HUDEP-2 (cell line): ENCODE data around the gene KLHL30.
"Not testable (repeated sequence)": the region's sequence is repeated elsewhere in the genome, so short reads cannot be mapped to it uniquely, and the experiment has no call there.

Source experiments
- DNase-seq, 76 experiments: peaks; one replicate each; lab custom pipeline; 2025; ENCODE audit not compliant: unreplicated experiment in 76 of 76; lab: John Stamatoyannopoulos, UW

The KLHL30 gene

DNA sequence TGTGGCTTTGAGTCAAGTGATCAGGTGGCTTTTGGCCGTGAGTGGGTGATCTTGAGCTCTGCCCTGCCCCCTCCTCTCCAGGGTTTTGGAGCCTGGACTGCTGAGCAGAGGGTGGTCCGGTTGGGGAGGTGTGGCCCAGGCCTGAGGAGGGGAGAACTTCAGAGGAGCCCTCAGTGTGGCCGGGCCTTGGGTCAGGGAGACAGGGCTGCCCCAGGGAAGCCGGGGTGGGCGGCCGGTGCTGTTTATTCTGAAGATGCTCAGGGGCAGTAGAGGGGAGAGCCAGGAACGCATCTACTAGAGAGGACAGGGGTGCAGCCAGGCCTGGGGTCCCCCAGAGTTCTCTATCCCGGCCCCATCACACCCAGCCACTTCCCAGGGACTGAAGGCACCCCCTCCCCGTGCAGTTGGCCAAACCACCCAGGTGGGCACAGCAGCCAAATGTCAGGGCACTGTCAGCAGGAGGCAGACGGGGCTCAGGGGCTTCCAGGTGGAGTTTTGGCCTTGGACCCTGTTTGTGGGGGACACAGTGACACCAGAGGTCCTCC, 21.3 kb downstream of the KLHL30 start:
- DNase-seq: peak in 20 of 76 experiments; percentile 8 to 48 (median 26)

DNA sequence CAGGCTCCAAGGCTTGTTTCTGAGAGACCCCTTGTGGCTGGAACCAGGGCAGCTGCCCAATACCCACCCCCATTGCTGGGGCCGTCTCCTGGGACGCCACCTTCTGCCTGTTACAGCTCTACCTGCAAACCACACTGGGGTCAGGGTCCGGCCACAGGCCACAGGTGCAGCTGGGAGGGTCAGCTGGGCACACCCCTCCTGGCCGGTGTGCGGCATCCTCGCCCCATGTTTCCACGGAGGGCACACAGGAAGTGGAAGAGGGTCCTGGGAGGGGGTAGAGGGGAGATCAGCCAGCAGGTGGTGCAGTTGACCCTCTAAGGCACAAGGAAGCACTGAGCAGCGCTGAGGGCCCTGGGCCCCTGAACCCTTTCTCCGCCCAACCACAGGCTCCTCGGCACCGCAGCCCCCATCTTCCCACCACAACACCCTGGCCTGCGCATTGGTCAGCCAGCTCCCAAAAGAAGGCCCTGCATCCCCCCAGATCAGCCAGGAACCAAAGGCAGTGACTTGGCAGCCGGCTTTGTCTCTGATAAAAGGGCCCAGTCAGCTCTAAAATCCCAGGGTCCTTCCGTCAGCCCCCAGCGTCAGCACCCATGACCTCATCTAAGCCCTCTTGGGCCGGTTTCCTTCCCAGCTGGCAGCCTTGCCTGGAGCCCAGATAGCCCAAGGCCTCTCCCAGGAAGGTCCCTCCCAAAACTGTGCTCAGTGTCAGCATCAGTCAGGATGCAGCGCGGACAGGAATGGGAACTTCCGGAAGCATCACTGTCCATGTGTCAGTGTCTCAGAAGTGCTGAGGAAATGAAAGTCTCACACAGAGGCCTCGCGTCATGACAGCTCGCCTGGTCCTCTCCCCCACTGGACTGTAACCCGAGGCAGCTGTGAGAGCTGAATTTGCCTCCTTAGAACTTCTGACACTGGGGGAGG, 22.0 kb downstream of the KLHL30 start:
- DNase-seq: peak in 42 of 76 experiments; percentile 12 to 56 (median 38)

DNA sequence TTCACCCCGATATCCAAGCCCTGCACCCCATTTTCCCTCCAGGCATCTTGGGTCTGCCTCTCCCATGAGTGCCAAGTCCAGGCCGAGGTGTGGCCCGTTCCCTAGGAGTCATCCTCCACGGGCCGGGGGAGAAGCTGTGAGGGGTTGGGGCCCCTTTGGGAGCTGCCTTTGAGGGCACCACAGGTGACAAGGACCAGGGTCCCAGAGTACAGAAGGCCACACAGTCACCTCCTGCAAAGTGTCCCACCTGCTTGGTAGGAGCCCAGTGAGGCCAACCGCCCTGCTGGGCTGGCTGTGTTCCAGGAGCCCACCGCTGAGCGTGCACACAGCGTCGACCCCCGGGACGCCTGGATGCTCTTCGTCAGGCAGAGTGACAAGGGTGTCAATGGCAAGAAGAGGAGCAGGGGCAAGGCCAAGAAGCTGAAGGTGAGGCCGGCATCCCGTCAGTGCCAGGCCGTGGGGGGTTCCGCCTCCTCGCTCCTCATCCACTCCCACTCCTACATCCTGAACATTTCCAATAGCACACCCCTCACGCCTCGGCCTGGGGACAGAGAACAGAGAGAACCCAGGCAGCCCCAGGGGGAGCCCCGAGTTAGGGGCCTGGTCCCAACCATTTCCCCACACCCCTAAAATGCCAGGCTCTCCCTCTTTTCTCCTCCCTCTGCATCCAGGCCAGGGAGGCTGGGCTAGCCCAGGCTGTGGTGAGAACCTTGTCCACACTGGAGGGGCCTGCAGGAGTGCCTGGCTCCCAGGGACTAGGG, 23.0 kb downstream of the KLHL30 start:
- DNase-seq: peak in 1 of 76 experiments; percentile 22

DNA sequence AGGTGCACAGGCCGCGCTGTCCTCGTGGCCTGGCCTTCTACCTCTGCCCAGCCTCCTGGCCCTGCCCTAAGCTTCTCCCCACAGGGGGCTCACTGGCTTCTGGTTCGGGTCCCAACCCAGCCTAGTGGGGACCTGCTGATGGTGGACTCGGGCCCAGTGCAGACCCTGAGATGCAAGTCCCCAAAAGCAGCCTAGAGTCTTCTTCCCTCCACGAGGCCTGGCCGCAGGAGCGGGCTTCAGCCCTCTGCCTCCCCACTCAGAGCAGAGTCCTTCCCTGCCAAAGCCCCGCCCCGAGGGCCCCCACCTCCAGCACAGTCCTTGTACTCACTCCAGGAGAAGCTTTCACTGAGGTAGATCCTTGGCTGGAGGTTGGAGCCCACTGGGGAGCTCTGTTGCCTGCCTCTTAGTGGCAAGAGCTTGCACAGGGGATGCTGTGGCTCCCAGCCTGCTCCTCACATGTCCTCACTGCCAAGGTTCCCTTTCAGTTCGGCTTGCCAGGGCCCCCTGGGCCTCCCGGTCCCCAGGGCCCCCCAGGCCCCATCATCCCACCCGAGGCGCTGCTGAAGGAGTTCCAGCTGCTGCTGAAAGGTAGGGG, 23.9 kb downstream of the KLHL30 start:
- DNase-seq: peak in 16 of 76 experiments; percentile 9 to 80 (median 39)

DNA sequence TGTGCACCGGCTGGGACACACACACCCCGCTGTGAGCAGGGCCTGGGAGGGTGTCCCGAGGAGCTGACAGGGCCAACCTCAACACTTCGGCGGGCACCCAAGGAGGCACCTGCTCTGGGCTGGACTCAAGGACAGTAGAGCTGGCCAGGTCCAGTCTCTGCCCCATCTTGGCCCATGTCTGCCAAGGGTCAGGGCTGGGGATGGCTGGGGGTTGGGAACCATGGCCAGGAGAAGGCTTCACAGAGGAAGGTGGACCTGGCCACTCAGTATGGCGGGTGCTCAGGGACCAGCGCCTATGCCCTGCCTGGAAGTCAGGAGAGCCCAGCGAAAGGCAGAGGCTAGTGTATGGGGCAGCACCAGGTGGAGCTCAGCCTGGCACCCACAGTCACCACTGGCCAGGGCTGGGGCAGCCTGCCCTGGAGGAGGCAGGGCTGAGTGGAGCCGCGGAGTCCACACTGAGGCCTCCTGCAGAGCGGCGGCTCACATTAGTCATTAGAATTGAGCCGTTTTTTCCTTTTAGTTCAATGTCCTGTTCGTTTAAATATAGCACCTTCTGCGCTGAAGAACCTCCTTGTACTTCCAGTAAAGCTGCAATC, 24.5 kb downstream of the KLHL30 start:
- peak in 8 of 76 experiments; percentile 26 to 57 (median 38) for DNase-seq

DNA sequence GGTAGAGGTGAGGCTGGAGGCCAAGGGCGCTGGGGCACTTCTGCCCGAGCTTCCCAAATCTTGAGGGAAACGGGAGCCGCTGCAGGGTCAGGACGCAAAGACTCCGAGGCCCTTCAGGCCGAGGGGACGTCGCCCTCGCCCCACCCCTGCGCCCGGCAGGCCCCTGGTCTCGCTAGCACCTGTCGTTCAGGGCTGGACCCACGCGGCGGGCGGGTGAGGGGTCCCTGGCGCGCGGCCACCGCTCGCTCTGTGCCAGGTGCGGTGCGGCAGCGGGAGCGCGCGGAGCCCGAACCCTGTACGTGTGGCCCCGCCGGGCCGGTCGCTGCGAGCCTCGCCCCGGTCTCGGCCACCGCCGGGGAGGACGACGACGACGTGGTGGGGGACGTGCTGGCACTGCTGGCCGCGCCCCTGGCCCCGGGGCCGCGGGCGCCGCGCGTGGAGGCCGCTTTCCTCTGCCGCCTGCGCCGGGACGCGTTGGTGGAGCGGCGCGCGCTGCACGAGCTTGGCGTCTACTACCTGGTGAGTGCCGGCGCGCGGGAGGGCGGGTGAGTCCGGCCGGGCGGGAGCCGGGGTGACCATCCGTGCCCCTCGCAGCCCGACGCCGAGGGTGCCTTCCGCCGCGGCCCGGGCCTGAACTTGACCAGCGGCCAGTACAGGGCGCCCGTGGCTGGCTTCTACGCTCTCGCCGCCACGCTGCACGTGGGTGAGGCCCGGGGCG, 25.2 kb downstream of the KLHL30 start:
- DNase-seq: peak in 5 of 76 experiments; percentile 16 to 47 (median 42)

DNA sequence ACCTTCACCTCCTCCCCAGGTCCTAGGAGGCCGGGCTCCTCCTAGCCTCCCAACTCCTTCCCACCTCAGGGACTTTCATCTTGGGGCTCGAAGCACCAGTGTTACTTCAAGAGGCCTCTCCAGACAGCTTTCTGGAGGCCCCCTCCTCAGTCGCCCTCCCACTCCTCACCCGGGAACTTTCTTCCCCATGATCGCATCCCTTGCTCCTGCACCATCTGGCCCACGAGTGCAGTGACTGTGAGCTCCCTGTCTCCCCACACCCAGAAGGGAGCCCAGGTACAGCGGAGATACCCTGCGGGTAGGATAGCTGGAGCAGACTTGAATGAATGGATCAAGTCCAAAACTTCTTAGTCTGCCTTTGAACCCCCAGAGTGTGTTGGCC, 26.4 kb downstream of the KLHL30 start:
- peak in 1 of 76 experiments; percentile 19 for DNase-seq

DNA sequence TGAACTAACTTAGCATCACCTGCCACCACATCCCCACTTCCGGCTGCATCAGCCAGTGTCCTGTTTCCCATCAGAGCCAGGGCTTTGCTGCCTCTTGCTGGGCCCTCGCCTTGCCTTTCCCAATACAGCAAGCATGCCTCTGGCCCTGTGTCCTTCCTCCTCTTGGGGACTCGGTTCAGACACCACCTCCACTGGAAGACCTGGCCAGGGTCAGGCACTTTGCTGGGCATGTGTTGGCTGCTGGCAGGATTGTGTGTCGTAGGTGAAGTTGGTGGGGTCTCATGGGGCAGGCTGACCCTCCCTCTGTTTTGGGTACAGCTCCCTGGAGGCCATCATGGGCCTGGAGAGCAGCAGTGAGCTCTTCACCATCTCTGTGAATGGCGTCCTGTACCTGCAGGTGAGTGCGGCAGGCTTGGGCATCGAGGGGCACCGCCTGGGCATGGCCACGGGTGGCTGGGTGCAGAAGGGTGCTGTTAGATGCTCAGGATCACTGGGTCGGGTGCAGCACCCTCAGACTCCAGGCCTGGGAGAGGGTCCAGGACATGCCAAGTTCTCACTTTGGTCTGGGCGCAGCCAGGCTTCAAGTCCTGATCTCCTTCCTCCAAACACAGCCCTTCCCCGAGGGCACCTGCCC, 26.9 kb downstream of the KLHL30 start:
- no peak for DNase-seq

DNA sequence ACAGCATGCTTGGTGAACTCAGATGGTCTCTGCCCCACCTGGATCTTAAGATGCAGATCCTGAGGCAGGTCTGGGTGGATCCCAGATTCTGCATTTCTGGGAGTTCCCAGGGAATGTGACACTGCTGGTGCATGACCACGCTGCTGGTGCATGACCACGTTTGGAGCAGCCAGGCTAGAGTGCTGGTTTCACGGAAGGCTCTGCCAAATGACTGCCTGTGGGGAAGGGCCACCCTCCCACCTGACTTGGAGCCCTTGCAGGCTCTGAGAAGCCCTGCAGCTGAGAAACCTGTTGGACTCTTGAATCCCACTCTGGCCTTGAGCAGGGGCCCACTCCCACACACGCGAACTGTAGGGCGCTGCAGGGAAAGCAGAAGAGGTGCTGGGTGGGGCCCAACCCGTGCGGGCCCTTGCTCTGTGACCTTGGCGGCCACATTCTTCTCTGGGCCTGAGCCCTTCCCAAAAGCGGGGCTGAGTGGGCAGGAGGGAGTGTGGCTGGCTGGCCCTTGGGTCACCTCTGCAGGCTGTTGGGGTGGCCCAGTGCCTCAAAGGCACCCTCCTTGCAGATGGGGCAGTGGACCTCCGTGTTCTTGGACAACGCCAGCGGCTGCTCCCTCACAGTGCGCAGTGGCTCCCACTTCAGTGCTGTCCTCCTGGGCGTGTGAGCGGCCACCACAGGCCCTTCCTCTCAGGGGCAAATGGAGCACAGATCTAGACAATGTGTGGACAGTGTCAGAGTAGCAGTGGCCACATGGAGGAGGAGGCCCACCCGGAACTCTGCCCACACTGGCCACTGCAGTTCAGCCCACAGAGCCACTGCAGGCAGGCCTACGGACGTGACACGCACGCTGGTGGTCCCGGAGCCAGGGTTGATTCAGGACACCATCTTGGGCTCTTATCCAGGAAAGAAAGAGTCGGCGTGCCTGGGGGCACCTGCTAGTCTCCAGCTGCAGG, 28.2 kb downstream of the KLHL30 start:
- peak in 20 of 76 experiments; percentile 8 to 46 (median 26) for DNase-seq

DNA sequence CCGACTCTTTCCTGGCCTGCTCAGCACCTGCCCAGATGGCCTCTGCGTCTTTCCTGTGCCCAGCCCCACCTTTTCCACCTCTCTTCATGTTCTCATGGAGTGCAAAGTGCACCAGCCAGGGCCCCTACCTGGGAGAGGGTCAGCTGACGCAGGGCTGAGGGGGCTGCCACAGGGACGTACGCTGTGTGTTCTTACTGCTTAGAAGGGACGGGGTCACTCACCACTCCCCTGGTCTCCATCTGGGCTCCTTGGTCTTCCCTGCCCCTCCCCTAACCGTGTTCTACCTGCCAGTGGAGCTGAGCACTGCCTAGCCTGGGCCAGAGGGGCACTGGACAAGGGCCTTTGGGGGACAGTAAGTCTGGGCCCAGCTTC, 28.9 kb downstream of the KLHL30 start:
- peak in 1 of 76 experiments; percentile 42 for DNase-seq

DNA sequence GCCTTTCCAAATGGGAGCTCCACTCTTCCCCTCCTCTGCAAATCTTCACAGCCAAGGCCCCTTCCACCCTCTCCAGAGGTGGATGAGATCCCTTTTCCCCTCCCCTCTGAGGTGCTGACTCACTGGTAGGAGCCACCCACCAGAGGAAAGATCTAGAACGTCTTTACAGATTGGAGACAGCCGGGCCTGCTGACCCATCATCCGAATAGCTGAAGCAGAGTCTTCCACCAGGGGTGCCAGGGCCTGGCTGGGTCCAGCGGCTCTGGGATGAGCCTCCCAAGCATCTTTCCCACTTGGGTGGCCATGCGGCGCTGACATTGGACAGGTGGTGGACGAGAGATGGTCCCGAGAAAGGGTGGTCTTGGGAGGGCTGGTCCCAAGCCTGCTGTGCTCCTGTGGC, 29.3 kb downstream of the KLHL30 start:
- DNase-seq: peak in 33 of 76 experiments; percentile 8 to 68 (median 41)

DNA sequence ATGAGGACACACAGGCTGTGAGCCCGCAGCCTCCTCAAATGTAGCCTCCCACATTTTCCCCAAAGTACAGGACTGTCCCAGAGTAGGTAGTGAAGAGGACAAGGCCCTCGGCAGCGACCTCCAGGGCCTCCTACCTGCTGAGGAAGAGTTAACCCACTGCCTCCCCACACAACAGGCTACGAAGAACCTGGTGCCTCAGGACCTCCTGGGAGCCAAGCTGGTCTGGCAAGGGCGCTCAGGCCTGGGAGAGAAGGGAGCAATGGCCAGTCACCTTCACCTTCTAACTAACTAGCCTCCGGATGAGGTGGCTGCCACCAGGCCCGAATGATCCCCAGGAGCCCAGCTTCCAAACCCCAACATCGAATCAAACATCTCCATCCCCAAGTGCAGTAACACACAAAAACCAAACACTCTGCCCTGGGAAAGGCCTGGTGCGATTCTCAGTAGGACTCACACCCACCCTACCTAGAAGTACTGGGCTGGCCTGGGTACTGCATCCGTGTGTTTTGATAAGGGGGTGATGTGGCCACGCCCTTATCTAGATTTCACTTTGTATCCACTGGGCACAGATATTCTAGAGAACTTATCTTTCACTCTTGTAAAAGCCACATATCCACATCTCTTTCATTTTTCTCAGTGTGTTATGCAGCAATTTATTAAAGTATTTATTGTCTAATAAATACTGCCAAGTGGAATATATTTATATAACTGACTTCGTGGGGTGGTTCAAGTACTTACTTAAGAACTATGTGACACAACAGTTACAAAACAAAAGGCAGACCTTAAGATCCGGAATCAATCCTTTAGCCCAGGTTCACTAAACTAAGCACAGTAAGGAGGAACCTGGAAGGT, 30.0 kb downstream of the KLHL30 start:
- peak in 75 of 76 experiments; percentile 40 to 95 (median 82) for DNase-seq

DNA sequence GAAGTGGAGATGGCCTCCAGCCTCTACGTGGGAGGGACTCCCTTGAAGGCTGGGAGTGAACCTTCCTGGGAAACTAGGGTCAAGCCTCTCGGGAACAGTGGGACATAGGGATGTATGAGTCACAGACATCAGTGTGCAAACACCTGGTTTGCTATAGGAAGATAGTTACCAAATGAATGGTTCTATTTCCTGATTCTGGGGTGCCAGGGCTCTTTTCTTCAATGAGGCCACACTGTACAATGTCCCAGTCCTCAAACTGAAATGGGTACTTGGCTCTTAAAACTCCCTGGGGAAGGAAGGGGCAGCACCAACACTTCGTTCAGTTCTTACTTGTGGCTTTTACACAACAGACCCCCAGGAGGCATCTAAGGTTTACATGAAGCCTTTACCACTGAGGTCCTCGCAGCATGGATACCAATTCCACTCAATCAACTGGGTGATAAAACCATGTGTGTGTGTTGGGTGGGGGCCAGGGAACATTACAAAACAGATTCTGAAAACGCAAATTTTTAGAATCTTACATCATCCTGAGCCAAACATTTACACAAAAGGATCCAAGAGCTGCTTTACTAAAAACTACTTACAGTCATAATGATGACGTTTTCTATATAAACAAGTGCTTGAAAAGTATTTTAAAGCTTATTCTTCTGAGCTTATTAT, 30.7 kb downstream of the KLHL30 start:
- peak in 64 of 76 experiments; percentile 21 to 82 (median 58) for DNase-seq

DNA sequence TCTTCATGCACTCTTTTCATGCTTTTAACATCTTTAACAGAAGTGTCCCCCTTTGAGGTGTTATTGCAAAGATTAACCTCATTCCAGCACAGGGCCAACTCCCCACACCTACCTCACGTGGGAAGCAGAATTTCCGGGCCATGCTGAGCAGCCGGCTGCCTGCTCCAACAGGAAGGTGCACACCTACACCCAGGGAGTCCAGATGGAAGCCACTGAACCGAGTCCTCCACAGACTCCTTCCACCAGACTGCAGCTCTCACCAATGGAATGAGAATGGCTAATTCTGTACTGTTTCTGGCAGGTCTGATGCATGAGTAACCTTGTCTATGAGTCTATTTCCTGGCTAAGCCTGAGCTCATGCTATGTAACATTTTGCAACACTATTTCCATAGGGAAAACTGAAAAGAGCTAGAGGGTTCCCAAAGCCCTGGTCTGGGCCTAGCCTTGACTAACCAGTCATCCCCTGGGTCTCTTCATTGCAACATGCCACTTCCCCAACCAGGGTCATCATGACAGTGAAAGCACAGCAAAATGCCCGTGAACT, 31.3 kb downstream of the KLHL30 start:
- peak in 12 of 76 experiments; percentile 13 to 66 (median 36) for DNase-seq

DNA sequence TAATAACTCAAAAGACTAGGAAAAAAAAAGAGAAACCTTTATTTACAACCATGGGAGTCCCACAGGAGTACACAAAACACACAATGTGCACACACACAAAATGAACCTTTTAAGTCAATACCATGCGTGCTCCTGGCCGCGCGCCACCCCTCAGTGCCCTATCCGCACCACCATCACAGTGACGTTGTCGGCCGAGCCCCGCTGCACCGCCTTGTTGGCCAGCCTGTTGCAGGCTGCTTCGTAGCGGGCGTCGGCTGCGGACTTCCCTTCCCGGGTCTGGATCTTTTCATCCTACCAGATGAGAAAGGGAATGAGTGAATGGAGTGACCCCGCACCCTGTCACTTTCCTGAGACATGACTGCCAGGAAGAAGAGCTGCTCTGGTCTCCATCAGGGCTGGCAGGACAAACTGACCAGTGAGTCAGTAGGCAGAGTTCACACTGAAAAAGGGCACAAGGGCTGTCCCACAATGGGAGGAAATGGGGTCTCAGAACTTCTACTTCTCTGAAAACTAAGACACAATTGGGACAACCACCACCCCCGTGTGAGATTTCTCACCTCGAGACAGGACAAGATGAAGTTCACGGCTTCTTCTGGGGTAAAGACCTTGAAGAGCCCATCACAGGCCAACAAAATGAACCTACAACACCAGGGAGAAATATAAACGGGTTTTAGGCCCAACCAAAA, 32.1 kb downstream of the KLHL30 start:
- no peak for DNase-seq

DNA sequence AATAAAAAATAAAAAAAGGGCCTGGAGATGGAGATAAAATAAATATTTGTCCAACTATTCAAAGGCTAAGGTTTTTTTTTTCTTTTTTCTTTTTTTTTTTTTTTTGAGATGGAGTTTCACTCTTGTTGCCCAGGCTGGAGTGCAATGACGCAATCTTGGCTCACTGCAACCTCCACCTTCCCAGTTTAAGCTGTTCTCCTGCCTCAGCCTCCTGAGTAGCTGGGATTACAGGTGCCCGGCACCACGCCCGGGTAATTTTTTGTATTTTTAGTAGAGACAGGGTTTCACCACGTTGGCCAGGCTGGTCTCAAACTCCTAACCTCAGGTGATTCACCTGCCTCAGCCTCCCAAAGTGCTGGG, 32.6 kb downstream of the KLHL30 start:
- DNase-seq: not testable (repeated sequence)
